Stimulated activated CD8-positive, alpha-beta memory T cell treated with anti-CD3 and anti-CD28 coated beads, Interleukin-4, amount 100 ng/mL, for 24 hours (primary cell): ENCODE measurements around the gene PSMD6.

ENCODE experiments used
- DNase-seq: peaks from one replicate; pipeline ENCODE4 v3.0.0-alpha.2; 2020; ENCODE audit warnings: low read depth

PSMD6 gene

DNA sequence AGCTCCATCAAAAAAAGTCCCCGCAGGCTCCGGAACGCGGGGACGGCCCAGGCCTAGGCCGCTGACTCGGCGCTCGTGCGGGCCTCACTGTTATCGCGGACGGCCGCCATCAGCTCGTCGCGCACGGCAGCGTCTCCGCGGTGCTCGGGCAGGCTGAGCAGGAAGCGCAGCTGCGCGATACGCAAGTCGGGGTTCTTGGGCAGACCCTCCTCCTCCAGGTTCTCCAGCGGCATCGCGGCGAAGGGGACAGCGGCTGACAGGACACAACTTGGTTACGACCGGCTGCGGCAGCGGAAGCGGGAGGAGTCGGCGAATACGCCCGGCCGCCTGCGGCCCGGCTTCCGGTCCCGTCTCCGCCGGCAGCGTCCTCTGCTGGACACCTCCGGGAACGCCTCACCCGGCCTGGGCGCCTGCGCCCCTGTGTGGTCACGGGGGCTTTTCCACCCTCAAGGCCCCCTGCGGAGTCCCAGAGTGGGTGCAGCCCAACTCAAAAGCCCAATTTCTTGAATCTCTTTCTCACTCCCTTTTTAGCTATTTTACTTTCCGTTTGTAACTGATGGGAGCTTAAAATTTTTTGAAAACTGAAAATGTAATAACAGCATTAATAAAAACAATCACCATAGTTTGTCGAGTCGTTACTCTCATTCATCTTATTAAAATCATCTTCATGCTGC lies at the start of gene PSMD6:
PSMD6 (minus strand) TSS at position 308 of the 674 bp plus-strand sequence; CDS start at position 233, 75 bp downstream.
- DNase-seq: peak; percentile 89

DNA sequence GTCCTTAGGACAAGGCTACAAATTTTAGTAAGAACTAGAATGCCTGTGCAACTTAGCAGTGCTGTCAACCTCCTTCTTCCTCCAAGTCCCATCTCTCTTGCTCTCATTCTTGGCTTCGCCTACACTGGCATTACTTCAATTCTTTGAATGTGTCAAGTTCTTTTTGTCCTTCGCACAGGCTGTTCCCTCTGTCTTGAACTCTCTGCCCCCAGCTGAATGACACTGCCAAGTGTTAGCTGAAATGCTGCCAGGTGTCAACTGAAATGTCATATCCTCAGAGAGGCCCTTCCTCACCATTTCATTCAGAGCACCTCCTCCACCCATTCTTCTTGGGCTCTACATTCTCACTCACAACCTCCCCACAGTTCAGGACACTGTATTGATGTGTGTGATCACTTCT lies 48.8 kb upstream of the PSMD6 start:
- DNase-seq: no peak

DNA sequence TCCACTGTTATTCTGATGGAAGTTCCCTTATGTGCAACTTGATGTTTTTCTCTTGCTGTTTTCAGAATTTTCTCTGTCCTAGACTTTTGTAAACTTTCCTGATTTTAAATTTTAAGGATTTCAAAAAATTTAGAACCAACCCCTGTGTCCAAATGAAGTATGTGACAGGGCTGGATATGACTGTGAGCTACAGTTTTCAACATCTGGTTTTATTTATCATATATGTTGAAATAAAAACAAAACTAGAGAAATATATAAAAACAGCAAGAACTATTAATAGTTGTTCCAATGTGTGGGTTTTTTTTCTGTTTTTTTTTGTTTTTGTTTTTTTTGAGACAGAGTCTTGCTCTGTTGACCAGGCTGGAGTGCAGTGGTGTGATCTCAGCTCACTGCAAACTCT lies 47.4 kb upstream of the PSMD6 start:
- DNase-seq: no peak

DNA sequence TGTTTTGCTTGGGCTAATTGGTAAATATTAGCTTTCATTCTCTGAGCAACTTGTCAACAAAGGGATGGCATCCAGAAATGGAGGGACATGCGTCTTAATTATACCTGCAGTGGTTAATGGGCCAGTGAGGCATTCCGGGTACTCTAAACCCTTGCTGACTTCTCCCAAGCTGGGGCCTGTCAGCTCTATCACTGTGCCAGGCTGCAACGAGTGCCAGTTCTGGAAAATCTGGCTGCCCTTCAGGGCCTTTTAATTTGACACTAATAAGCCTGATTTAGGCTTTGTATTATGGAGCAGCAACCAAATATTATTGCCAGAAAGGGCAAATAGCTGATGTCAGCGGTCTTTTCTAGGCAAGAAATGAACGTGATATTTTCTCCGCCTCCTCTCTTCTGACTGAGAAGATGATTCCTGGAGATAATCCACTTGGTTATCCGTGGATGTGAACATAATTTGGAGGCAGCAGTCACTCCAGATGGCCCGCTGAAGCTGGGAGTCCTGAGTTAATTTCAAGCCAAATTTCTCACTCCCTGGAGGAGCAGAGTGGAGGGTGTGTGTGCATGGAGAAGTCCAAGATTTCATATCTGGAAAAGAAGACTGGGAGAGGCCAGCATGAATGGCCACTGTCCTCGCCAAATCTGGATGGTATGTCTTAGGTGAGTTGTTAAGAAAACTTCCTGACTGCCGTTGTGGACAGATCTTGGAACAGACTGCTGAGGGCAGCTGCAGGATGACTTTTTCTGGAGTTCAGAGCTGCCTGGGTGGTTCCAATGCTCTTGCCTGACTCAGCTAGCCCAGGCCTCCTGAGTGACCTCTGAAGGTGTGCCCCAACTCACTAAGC lies 44.4 kb upstream of the PSMD6 start:
- DNase-seq: no peak

DNA sequence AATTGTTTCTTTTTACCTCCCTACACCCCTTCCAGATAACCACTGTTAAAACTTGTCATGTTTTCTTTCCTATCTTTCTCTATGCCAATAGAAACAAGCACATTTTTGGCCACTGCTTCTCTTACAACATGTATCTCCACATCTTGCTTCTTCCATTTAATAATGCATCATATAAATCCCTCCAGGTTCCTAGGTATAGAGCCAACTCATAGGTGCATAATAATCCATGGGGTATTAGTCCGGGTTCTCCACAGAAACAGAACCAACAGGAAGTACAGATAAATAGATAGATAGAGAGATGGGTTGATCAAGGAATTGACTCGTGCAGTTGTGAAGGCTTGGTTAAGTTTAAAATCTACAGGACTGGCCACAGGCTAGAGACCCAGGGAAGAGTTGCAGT lies 41.5 kb upstream of the PSMD6 start:
- no peak for DNase-seq

DNA sequence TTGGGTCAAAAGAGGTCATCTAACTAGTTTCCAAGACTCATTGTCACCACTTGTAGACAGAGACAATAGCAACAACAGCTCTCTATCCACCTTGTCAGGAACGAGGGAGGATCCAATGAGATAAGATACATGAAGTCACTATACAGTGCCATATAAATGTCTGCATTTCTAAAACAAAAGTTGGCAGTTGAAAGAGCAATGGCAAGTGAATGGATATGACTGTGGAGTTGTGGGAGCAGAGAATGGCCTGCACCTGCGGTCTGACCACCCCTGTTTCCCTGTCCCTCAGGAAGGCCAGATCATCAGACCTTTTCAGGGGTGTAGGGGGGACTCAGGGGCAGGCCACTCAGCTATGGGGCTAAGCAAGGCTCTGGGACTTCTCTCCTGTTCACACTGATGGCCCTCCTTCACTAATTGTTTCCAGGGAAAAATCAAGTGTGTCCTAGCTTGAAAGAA lies 40.7 kb upstream of the PSMD6 start:
- no peak for DNase-seq

DNA sequence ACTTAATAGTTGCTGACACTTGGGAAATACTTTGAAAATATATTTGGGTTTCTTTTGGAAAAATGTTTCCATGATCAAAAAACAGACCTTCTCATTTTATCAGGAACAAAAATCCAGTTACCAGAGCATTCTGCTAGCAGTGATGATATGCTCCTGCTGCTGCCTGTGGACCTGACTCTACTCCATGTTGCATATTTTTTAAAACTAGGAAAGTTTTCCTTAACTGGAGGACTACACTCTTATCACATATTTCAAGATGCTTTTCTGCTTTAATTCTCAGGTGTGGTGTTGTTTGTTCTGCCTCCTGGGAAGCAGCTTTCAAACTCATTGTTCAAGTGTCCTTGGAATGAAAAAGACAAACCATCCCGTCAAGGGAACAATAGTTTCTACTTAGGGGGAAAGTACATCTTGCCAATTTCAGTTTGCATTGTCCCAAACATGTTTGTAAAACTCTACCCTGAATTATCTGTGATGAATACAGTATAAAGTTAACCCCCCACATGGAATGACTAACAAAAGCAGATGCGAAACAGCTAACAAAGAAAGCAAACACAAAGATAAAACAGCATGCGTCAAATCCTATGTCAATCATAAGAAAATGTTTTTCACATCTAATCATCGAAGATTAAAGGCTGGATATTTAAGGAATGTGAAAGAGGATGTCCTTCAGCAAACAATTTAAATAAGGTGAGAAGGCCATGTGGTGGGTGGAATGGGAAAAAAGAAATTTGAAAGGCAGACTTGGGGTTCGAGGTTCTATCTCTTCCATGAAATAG lies 40.1 kb upstream of the PSMD6 start:
- no peak for DNase-seq

DNA sequence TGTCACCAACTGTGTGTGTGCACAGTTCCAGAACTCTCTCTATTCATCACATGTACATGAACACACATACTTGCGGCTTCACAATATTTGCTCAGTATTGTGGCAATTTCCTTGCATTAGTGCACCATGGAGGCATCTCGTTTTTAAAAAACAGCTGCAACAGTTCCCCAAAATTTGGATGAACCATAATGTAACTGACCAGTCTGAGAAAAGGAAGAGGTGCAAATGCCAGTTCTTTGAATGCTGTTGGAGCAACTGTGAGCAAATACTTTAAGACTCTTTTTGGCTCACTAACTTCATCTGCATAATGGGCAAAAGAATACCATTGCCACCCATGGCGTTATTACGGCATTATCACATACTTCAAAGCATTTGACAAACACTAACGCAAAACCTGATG lies 38.3 kb upstream of the PSMD6 start:
- no peak for DNase-seq

DNA sequence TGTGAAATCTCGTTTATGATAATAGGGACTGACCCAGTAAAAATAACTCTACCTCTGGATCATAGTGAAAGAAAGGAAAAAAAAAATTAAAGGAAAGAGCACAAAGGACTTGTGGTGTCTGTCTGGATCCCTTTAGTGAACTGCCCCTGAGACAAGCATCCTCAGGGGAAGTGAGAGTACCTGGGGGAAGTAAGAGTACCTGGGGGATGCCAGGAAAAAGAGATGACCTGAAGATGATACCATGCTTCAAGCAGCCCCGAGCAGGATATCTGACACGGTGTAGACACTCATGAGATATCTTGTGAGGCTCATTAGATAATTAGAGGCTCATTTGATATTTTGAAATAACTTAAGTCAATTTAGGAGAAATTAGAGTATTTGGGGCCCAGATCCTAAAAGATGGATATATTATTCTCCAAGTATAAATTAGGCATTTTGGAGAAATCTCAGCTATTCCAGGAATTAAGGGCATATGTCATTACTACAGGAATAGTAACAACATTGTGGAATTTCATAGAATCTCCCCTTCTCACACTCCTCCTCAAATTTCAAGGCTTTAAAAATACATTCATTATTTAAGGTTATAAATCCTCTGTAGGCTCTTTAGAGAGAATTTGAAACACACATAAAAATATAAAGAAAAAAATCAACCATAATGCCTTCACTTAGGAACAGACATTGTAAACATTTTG lies 36.3 kb upstream of the PSMD6 start:
- no peak for DNase-seq

DNA sequence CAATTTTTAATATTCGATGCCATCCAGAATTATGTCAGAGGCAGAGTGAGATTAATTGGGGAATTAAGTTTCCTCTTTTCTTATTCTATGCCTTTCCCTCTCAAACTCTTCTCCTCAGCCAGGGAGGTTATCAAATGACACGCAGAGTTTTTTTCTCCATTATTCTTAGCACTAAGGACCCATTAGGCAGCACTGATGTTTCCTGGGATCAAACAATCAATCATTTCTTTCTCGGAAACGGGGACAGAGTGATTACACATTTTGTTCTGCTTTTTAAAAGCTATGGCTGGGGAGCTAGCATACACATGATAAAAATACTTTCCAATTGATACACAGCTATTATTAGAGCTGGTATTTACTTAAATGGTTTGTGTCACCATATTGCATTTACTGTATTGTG lies 35.3 kb upstream of the PSMD6 start:
- DNase-seq: no peak

DNA sequence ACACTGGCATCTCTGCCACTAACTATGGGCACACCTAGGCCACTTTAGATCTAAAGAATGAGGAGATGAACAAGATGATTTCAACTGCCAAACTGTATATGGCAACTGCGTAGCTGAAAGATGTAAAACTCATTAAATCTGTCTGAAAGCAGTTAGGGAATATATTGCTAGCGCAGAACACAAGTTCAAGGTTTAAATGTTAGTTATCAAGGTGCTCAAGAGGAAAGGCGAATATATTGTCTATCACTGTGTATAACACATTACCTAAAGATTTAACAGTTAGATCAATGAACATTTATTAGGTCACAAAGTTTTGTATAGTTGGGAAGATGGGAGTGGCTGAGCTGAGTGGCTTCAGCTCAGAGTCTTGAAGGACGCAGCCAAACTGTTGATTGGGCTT lies 33.9 kb upstream of the PSMD6 start:
- no peak for DNase-seq

DNA sequence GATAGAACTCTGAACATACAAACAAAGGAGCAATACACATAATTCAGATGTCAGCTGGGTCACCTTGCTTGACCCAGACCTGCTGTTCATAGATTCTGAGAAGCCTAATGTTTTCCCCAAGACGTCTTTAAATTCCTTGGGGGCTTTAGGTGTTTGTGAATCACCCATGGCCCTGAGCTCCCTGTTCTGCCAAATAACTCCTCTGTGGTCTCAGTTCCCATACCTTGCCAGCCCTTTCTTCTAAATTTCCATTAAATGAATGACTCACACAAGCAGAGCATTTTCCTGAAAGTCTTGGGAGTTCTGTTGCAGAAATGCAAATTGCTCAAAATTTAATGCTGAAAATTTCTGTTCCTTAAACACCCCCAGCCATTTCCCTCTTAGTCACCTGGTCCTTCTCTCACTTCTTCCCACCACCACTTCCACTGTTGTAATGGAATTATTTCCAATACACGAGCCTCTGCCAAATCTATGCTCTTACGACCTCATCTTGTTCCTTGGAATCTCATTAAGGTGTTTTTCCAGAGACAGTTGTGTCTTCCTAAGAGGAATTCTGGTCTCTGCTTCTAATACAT lies 33.4 kb upstream of the PSMD6 start:
- no peak for DNase-seq

DNA sequence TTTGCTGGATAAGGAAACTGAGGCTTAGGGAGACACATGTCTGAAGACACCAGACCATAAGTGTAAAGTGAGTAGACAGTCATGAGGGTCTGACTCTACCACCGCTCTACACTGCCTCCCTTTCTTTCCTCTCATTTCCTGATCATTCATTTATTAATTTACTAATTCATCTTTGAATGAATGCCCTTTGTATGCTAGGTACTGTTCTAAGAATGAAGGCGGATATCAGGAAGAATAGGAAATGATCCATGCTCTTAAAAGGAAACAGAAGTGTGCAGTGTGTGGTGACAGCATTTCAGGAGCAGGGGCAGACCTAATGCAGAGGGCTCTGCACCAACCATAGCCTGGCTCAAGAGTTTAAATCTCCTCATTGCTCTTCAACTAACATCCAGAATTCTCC lies 31.8 kb upstream of the PSMD6 start:
- no peak for DNase-seq

DNA sequence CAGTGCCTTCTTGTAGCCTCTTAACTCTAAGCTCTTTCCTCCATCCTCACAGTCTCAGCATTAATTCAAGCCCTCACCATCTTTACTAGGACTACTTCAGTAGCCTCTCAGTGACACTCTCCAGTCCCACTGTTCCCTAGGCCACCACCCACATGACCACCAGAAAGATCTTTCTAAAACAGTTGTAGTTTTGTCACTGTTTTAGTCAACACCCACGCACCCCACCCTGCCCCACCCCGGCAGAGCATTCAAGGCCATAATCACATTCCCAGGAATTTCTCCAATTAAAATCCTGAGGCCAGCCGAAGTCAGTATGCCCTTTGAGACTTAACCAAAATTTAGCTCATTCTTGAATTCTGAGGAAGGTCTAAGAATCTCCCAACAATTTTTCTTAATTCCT lies 31.2 kb upstream of the PSMD6 start:
- DNase-seq: no peak

DNA sequence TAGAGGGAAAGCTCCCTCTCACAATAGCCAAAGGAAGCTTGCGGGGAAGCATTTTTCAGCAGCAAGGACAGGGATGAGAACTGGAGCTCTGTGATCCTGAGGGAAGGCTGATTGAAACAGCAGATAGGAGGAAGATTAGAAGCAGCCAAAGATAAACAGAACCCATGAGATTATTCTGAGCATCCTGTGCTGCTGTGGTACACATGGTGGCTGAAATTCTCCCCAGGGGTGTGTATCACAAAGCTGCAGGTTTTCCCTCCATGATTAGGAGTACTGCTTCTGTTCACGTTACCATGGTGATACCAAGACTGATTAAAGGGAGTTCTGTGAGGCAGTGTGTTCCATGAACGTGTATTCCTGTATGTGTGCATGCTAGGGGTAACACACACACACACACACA lies 30.3 kb upstream of the PSMD6 start:
- no peak for DNase-seq

DNA sequence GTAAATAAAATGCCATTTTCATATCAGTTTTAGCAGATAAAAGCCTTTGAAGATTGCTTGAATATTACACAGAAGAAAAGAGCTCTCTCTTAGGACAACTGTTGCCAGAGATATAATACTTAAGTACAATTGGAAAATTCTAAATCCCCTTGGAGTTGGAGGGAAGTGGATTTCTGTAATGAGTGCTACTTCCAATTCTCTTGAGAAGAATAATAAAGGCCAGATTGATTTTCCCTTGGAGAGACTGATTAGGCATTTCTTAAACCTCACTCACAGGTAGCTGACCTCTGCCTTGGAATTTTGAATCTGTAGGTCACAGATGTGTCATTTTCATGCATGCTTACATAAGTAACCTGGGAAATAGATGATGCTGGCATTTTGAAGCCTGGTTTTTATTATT lies 29.8 kb upstream of the PSMD6 start:
- DNase-seq: no peak

DNA sequence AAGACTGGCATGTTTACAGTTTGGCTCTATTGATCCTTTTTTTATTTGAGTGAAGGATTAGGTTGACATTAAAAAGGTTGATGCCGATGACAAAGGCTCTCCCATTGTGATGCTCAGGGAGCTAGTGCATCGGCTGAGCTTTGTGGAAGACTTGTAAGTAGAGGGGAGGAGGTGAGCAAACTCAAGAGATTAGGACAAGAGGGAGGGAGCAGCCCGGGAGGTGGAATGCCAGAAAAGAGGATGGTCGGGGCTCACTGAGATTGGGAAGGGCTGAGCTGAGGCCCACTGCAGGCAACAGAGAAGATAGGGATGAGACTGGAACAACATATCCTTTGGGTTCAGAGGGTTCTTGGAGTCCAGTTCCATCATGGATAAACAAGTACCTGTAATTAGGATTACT lies 26.5 kb upstream of the PSMD6 start:
- DNase-seq: no peak

DNA sequence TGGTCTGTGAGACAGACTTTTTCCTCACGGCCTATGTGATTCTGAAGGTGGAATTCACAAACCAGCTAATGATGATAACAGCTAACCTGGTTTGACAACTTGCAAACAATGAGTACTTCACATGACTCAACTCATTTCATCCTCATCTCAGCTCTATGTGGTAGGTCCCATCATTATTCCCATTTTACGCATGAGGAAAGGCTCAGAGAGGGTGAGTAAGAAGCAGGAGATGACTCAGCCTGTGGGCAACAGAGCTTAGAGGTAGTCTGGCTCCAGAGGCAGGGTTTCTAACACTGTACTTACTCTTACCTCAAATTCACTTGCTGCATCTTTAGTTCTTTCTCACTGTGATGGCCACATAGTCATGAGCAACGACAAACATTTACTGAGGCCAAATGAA lies 25.8 kb upstream of the PSMD6 start:
- no peak for DNase-seq

DNA sequence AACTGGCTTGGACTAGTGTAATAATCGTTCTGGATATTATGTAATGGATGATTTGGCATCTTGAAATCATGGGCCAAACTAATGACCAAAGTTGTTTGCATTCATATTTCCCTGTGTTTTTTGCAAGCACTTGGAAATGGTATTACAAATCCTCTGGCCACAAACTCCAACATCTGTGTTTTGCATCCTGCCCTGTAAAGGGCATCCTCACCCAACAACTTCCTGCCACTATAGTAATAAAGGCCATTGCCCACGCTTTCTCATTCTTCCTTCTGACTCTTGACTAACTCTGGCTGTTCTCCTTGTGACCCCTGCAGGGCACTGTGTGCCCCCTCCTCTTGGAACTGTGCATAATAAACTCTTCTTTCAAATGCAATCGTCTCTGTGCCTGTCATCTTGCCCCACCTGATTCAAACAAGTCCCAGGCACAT lies 25.4 kb upstream of the PSMD6 start:
- DNase-seq: no peak

DNA sequence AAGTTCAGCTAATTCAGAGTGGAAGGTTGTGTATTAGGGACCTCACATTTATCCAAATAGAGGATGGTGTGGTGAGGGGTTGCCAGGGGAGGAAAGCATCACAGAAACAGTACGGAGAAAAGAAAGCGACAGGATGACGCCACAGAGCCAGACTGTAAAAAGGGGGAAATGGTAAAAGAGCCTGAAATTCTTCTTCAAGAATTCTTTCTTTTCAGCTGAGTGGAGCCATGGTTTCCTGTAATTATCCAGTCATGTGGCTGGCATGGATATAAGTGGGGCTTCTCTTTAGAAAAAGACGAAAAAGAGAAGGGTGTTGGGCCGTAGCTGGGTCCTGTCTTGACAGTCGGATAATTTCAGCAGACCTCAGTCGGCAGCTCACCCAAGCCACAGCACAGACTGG lies 24.5 kb upstream of the PSMD6 start:
- no peak for DNase-seq

DNA sequence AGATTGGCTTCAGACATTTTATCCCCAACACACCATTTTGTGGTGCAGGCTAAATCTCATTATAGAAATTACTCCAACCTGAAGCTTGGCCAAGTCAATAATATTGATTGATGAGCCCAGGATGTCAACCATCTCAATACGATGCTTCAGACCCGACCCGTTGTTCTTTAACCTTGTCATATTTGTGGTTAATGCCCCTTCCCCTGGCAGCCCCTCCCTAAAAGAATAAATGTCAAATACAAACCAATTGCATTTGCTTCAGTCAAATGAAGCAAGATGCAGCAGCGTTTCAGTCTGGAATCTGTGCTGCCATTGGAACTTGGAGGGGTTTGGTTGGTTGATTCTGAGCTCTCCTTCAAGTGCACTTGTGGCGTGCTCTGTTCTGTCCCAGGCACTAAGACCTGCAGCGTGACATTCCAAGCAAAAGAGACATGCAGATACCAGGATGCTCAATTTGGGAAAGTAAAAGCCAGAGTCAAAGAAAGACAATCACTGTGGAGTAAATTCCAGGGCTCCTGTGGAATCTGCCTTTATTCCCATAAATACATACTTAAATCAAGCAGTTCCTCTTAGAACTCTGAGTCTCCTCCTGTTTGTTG lies 23.8 kb upstream of the PSMD6 start:
- no peak for DNase-seq
